ENCODE measurements around the gene CSTPP1.

GRCh38 chr11:47070769-47071168 is 134.2 kb downstream of the CSTPP1 start:
- no peak for TF ChIP-seq POLR2A (IDR thresholded peaks at IDR 0.05; ENCODE audit: low read depth, low read length)
- no peak for TF ChIP-seq RAD21 (IDR thresholded peaks at IDR 0.05; ENCODE audit: low read length)
- TF ChIP-seq, protein P1, sequence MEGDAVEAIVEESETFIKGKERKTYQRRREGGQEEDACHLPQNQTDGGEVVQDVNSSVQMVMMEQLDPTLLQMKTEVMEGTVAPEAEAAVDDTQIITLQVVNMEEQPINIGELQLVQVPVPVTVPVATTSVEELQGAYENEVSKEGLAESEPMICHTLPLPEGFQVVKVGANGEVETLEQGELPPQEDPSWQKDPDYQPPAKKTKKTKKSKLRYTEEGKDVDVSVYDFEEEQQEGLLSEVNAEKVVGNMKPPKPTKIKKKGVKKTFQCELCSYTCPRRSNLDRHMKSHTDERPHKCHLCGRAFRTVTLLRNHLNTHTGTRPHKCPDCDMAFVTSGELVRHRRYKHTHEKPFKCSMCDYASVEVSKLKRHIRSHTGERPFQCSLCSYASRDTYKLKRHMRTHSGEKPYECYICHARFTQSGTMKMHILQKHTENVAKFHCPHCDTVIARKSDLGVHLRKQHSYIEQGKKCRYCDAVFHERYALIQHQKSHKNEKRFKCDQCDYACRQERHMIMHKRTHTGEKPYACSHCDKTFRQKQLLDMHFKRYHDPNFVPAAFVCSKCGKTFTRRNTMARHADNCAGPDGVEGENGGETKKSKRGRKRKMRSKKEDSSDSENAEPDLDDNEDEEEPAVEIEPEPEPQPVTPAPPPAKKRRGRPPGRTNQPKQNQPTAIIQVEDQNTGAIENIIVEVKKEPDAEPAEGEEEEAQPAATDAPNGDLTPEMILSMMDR (conservative IDR thresholded peaks at IDR 0.05; ENCODE audit: low read depth, low read length): no peak
- TF ChIP-seq RFX5 (IDR thresholded peaks at IDR 0.05; ENCODE audit: low read depth, low read length): no peak
- TF ChIP-seq MXI1 (IDR thresholded peaks at IDR 0.05; ENCODE audit: borderline replicate concordance, low read depth, low read length): no peak
- no peak for TF ChIP-seq USF2 (IDR thresholded peaks at IDR 0.05; ENCODE audit: low read depth, low read length)
- no peak for TF ChIP-seq MAFK (IDR thresholded peaks at IDR 0.05; ENCODE audit: low read depth, low read length)
- TF ChIP-seq CHD1 (IDR thresholded peaks at IDR 0.05; ENCODE audit: low read depth, low read length): no peak
- TF ChIP-seq, protein P2, sequence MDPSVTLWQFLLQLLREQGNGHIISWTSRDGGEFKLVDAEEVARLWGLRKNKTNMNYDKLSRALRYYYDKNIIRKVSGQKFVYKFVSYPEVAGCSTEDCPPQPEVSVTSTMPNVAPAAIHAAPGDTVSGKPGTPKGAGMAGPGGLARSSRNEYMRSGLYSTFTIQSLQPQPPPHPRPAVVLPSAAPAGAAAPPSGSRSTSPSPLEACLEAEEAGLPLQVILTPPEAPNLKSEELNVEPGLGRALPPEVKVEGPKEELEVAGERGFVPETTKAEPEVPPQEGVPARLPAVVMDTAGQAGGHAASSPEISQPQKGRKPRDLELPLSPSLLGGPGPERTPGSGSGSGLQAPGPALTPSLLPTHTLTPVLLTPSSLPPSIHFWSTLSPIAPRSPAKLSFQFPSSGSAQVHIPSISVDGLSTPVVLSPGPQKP (IDR thresholded peaks at IDR 0.05; ENCODE audit: borderline replicate concordance, low read depth, low read length): no peak
- TF ChIP-seq CEBPB (IDR thresholded peaks at IDR 0.05; ENCODE audit: low read depth, low read length): no peak
- no peak for TF ChIP-seq SMC3 (IDR thresholded peaks at IDR 0.05; ENCODE audit: low read depth, low read length)
- TF ChIP-seq NFE2L2 (IDR thresholded peaks at IDR 0.05; ENCODE audit: low read depth, low read length): no peak
